Keratinocyte (primary cell): ENCODE measurements around the gene FHOD3. TPM values are rescaled to one million over a fixed set of nuclear protein-coding genes. Genes with fewer than 3 reads are reported as not detected.

Experiments
- DNase-seq: peaks from one replicate; pipeline ENCODE4 v3.0.0-alpha.2; 2011; ENCODE audit warnings: low read depth, missing footprints, low spot score
- FAIRE-seq: peaks from 2 replicates; lab custom pipeline; 2011; peaks lifted over from hg19 to GRCh38; lab: Jason Lieb, UNC
- H2AFZ ChIP-seq: 2 replicates; pipeline ENCODE4 v1.6.0; 2012; ENCODE audit warnings: low read length, control low read depth, inconsistent platforms; ENCODE audit not compliant: control insufficient read depth
- H3K27ac ChIP-seq: 2 replicates; pipeline ENCODE4 v1.5.1; 2011; ENCODE audit warnings: low read length; ENCODE audit not compliant: control insufficient read depth, insufficient read depth
- H3K27me3 ChIP-seq: 3 replicates; pipeline ENCODE4 v1.6.0; 2011; ENCODE audit warnings: low read length; ENCODE audit not compliant: control insufficient read depth, insufficient read depth; ENCODE audit errors: extremely low read depth
- H3K36me3 ChIP-seq, 2 experiments: 2 replicates in 1 of 2; 3 replicates in 1 of 2; pipeline ENCODE4 v1.5.1; 2011; ENCODE audit warnings: low read length in 2 of 2, mild to moderate bottlenecking in 1 of 2; ENCODE audit not compliant: control insufficient read depth in 2 of 2, insufficient read depth in 2 of 2; ENCODE audit errors: extremely low read depth in 1 of 2
- H3K4me1 ChIP-seq: 3 replicates; pipeline ENCODE4 v1.5.1; 2011; ENCODE audit warnings: low read length; ENCODE audit not compliant: control insufficient read depth, insufficient read depth; ENCODE audit errors: extremely low read depth
- H3K4me2 ChIP-seq: 3 replicates; pipeline ENCODE4 v1.6.0; 2011; ENCODE audit warnings: low read depth, low read length; ENCODE audit not compliant: control insufficient read depth, insufficient read depth; ENCODE audit errors: extremely low read depth
- H3K4me3 ChIP-seq, 3 experiments: fragments of 200-600 bp in 1 of 3; sonication (generic) in 1 of 3; 2 replicates in 2 of 3; 3 replicates in 1 of 3; pipeline ENCODE4 v1.5.1; 2011 to 2016; ENCODE audit warnings: low read length in 3 of 3, mild to moderate bottlenecking in 3 of 3, control low read depth in 2 of 3, inconsistent platforms in 1 of 3, low read depth in 1 of 3, mixed read lengths in 1 of 3, mixed run types in 1 of 3, moderate library complexity in 1 of 3; ENCODE audit not compliant: control insufficient read depth in 2 of 3, insufficient read depth in 2 of 3; ENCODE audit errors: extremely low read depth in 1 of 3
- H3K79me2 ChIP-seq: 2 replicates; pipeline ENCODE4 v1.6.0; 2012; ENCODE audit warnings: low read length; ENCODE audit not compliant: control insufficient read depth, insufficient read depth
- H3K9ac ChIP-seq: 3 replicates; pipeline ENCODE4 v1.6.0; 2011; ENCODE audit warnings: low read length; ENCODE audit not compliant: control insufficient read depth, insufficient read depth; ENCODE audit errors: extremely low read depth
- H3K9me1 ChIP-seq: 3 replicates; pipeline ENCODE4 v1.6.0; 2011; ENCODE audit warnings: low read length; ENCODE audit not compliant: control insufficient read depth, insufficient read depth; ENCODE audit errors: extremely low read depth
- H3K9me3 ChIP-seq: 2 replicates; pipeline ENCODE4 v1.5.1; 2012; ENCODE audit warnings: low read depth, low read length; ENCODE audit not compliant: control insufficient read depth
- H4K20me1 ChIP-seq: 3 replicates; pipeline ENCODE4 v1.6.0; 2011; ENCODE audit warnings: low read length; ENCODE audit not compliant: control insufficient read depth, insufficient read depth; ENCODE audit errors: extremely low read depth
- EZH2 ChIP-seq: IDR thresholded peaks from one replicate; pipeline ENCODE4 v1.6.1; 2012; ENCODE audit warnings: inconsistent platforms, mild to moderate bottlenecking, low read length, moderate library complexity
- dilution Hi-C: fragments of 300-500 bp; cut with MboI; formaldehyde crosslinking; loops from one replicate; pipeline ENCODE4 v1.7.0; 2020; ENCODE audit warnings: low sequenced_read_pairs; ENCODE audit not compliant: extremely low pct_ligation_motif_present
- polyA plus RNA-seq, 5 experiments: library from polyadenylated mRNA; depleted of rRNA in 3 of 5; stranded (reverse) in 3 of 5; stranded (forward) in 1 of 5; unstranded in 1 of 5; fragments of >200 nt; gene quantifications; 1 replicate in 1 of 5; 2 replicates in 3 of 5; 3 replicates in 1 of 5; pipeline versions ENCODE4 v1.2.1 to v1.2.3, GENCODE V29; 2011 to 2012; ENCODE audit warnings: missing spikeins in 2 of 5, low read depth in 1 of 5, low replicate concordance in 1 of 5
- TF ChIP-seq, protein P1 (sequence below), 3 experiments: IDR thresholded peaks in 1 of 3; conservative IDR thresholded peaks in 1 of 3; optimal IDR thresholded peaks in 1 of 3; 2 replicates in 2 of 3; 3 replicates in 1 of 3; pipeline versions ENCODE3 to v1.5.1; 2011; ENCODE audit warnings: low read length in 3 of 3, mild to moderate bottlenecking in 3 of 3, moderate library complexity in 2 of 3, control low read depth in 1 of 3, inconsistent platforms in 1 of 3; ENCODE audit not compliant: insufficient read depth in 2 of 3; ENCODE audit errors: extremely low read depth in 1 of 3

Gene FHOD3
- polyA plus RNA-seq, 1 donor (not counting 4 experiments of a cell fraction or from before 2014, with no cell fraction given), result 7.7 TPM

GRCh38 chr18:36597636-36598035, 300.1 kb downstream of the FHOD3 start:
- H3K4me1 ChIP-seq, result peaks cover 12% of the 10 kb centered on the region
- no peak overlapping the region for H3K27ac ChIP-seq
- H2AFZ ChIP-seq, result no peak overlapping the region
- FAIRE-seq (no peak), DNase-seq (no peak)
- H3K79me2 ChIP-seq, result no peaks in the 10 kb centered on the region
- no peak overlapping the region for H3K4me2 ChIP-seq
- H3K36me3 ChIP-seq, result peaks cover 0 to 2% of the 10 kb centered on the region in 2 experiments
- no peaks in the 10 kb centered on the region for H4K20me1 ChIP-seq
- H3K27me3 ChIP-seq, result no peaks in the 10 kb centered on the region
- no peaks in the 10 kb centered on the region for H3K9me3 ChIP-seq
- no peak overlapping the region for H3K4me3 ChIP-seq
- H3K9me1 ChIP-seq, result no peaks in the 10 kb centered on the region
- dilution Hi-C loops, result no loop called here
- no peak overlapping the region for H3K9ac ChIP-seq
- no peak for TF ChIP-seq EZH2
- TF ChIP-seq, protein P1, sequence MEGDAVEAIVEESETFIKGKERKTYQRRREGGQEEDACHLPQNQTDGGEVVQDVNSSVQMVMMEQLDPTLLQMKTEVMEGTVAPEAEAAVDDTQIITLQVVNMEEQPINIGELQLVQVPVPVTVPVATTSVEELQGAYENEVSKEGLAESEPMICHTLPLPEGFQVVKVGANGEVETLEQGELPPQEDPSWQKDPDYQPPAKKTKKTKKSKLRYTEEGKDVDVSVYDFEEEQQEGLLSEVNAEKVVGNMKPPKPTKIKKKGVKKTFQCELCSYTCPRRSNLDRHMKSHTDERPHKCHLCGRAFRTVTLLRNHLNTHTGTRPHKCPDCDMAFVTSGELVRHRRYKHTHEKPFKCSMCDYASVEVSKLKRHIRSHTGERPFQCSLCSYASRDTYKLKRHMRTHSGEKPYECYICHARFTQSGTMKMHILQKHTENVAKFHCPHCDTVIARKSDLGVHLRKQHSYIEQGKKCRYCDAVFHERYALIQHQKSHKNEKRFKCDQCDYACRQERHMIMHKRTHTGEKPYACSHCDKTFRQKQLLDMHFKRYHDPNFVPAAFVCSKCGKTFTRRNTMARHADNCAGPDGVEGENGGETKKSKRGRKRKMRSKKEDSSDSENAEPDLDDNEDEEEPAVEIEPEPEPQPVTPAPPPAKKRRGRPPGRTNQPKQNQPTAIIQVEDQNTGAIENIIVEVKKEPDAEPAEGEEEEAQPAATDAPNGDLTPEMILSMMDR (optimal IDR thresholded peaks at IDR 0.05 in 1 of 3, IDR thresholded peaks at IDR 0.05 in 1 of 3, conservative IDR thresholded peaks at IDR 0.05 in 1 of 3; ENCODE audit: extremely low read depth in 1 of 3, insufficient read depth in 2 of 3, low read length in 3 of 3), result no peak

- H3K4me3 ChIP-seq, result no peak overlapping the region
- no peaks in the 10 kb centered on the region for H3K9me1 ChIP-seq
- TF ChIP-seq, protein P1 (optimal IDR thresholded peaks at IDR 0.05 in 1 of 3, IDR thresholded peaks at IDR 0.05 in 1 of 3, conservative IDR thresholded peaks at IDR 0.05 in 1 of 3; ENCODE audit: extremely low read depth in 1 of 3, insufficient read depth in 2 of 3, low read length in 3 of 3), result no peak
- no peak for TF ChIP-seq EZH2
- H3K4me2 ChIP-seq, result no peak overlapping the region
- H3K27ac ChIP-seq, result no peak overlapping the region
- H3K36me3 ChIP-seq, result peaks cover 0 to 2% of the 10 kb centered on the region in 2 experiments
- no peak overlapping the region for H3K9ac ChIP-seq
- H3K9me3 ChIP-seq, result no peaks in the 10 kb centered on the region
- no peaks in the 10 kb centered on the region for H4K20me1 ChIP-seq
- dilution Hi-C loops, result no loop called here
- DNase-seq (no peak), FAIRE-seq (no peak)
- no peaks in the 10 kb centered on the region for H3K27me3 ChIP-seq
- H3K79me2 ChIP-seq, result no peaks in the 10 kb centered on the region
- H3K4me1 ChIP-seq, result no peaks in the 10 kb centered on the region
- H2AFZ ChIP-seq, result no peak overlapping the region
Measured at GRCh38 chr18:36600548-36600947, 303.0 kb downstream of the FHOD3 start.
